K562 (cell line): ENCODE results near the gene CCDC167. TPM values are rescaled to one million over a fixed set of nuclear protein-coding genes. Genes with fewer than 3 reads are reported as not detected.
A peak's percentile ranks its signal among the peaks of the same experiment; 100 is the strongest.

ENCODE experiments used
- ATAC-seq: fragments of 200-7000 bp; cut with Tn5 transposase; 3 replicates; pipeline ENCODE4 v1.9.1; 2020; ENCODE audit warnings: moderate library complexity
- BruUV-seq: library from RNA; stranded (reverse); fragments of 400-500 nt; replicated peaks from 2 replicates; lab custom pipeline; 2021; lab: Mats Ljungman, UMichigan
- CTCF ChIA-PET: fragments of 300-600 bp; formaldehyde crosslinking; extraction: SDS; loops from one replicate; lab custom pipeline; 2021; ENCODE audit warnings: low intra/inter-chr PET ratio; lab: Yijun Ruan, JAX
- POLR2A ChIA-PET: fragments of 300-600, 350-650 bp; sonication (Branson Sonifier 250); formaldehyde crosslinking; extraction: SDS; loops from one replicate; lab custom pipeline; 2021; ENCODE audit warnings: antibody characterized with exemption, inconsistent platforms; lab: Yijun Ruan, JAX
- DNase-seq, 4 experiments: peaks; one replicate each; pipeline versions ENCODE4 v3.0.0 to v3.0.0-alpha.2; 2011 to 2018; ENCODE audit warnings: low spot score in 3 of 4, mixed read lengths in 3 of 4; ENCODE audit errors: extremely low read depth in 1 of 4
- FAIRE-seq: peaks from 2 replicates; lab custom pipeline; 2011; peaks lifted over from hg19 to GRCh38; lab: Jason Lieb, UNC
- H2AFZ ChIP-seq: 2 replicates; pipeline ENCODE4 v1.6.0; 2011; ENCODE audit warnings: low read depth, low read length, control low read depth, inconsistent platforms
- H3K27ac ChIP-seq: fragments of 200-600 bp; 3 replicates; pipeline ENCODE4 v1.8.0; 2011; ENCODE audit warnings: low read depth, mild to moderate bottlenecking, control low read depth, inconsistent platforms, low read length, moderate library complexity, mixed read lengths; ENCODE audit errors: extremely low read depth
- H3K27me3 ChIP-seq, 2 experiments: fragments of 300-600 bp in 1 of 2; 2 replicates in 1 of 2; 3 replicates in 1 of 2; pipeline versions ENCODE4 v1.6.0 to v1.8.0; 2011; ENCODE audit warnings: inconsistent platforms in 2 of 2, low read length in 2 of 2, mild to moderate bottlenecking in 1 of 2, mixed read lengths in 1 of 2, moderate library complexity in 1 of 2; ENCODE audit not compliant: control insufficient read depth in 2 of 2, insufficient read depth in 2 of 2
- H3K36me3 ChIP-seq: fragments of 300-600 bp; 3 replicates; pipeline ENCODE4 v1.8.0; 2011; ENCODE audit warnings: mild to moderate bottlenecking, low read length, inconsistent platforms; ENCODE audit not compliant: control insufficient read depth, insufficient read depth
- H3K4me1 ChIP-seq, 2 experiments: fragments of 200-600 bp in 1 of 2; replicated peaks in 1 of 2; 2 replicates in 1 of 2; 3 replicates in 1 of 2; pipeline versions ENCODE4 v1.5.1 to v1.8.0; 2011; ENCODE audit warnings: inconsistent platforms in 2 of 2, low read length in 2 of 2, mild to moderate bottlenecking in 1 of 2, mixed read lengths in 1 of 2, moderate library complexity in 1 of 2; ENCODE audit not compliant: control insufficient read depth in 2 of 2, insufficient read depth in 2 of 2
- H3K4me2 ChIP-seq: 2 replicates; pipeline ENCODE4 v1.6.1; 2011; ENCODE audit warnings: low read length, control low read depth, inconsistent platforms, mixed read lengths; ENCODE audit not compliant: insufficient read depth
- H3K4me3 ChIP-seq: fragments of 200-600 bp; sonication (generic), shearing (Covaris generic); 2 replicates; pipeline ENCODE4 v1.5.1; 2016; ENCODE audit warnings: control low read depth, inconsistent platforms
- H3K79me2 ChIP-seq: fragments of 200-600 bp; 3 replicates; pipeline ENCODE4 v1.8.0; 2011; ENCODE audit warnings: low read length, inconsistent platforms; ENCODE audit not compliant: control insufficient read depth, insufficient read depth
- H3K9ac ChIP-seq, 2 experiments: 2 replicates each; pipeline versions ENCODE4 v1.6.0 to v1.6.1; 2011; ENCODE audit warnings: low read depth in 2 of 2, low read length in 2 of 2, control low read depth in 1 of 2, inconsistent platforms in 1 of 2, mild to moderate bottlenecking in 1 of 2, mixed read lengths in 1 of 2; ENCODE audit not compliant: insufficient read depth in 1 of 2
- H3K9me1 ChIP-seq: one replicate; pipeline ENCODE4 v1.6.0; 2011; ENCODE audit warnings: inconsistent platforms, mild to moderate bottlenecking, low read length, moderate library complexity; ENCODE audit not compliant: control insufficient read depth, insufficient read depth
- H3K9me3 ChIP-seq: replicated peaks from 2 replicates; pipeline ENCODE4 v1.5.1; 2011; ENCODE audit warnings: low read depth, low read length, inconsistent platforms; ENCODE audit not compliant: control insufficient read depth, insufficient read depth
- H4K20me1 ChIP-seq: replicated peaks from 2 replicates; pipeline ENCODE4 v1.6.1; 2011; ENCODE audit warnings: low read length, inconsistent platforms, mixed read lengths; ENCODE audit not compliant: control insufficient read depth, insufficient read depth
- ARNT ChIP-seq, 2 experiments: fragments of 450-650 bp; IDR thresholded peaks; 2 replicates each; pipeline ENCODE4 v1.6.1; 2016; ENCODE audit warnings: mild to moderate bottlenecking in 1 of 2
- ELK1 ChIP-seq: sonication (generic); formaldehyde crosslinking; IDR thresholded peaks from 2 replicates; pipeline ENCODE4 v1.8.1; 2022; ENCODE audit warnings: missing genetic modification reagents
- RBM25 ChIP-seq: fragments of 200-400 bp; formaldehyde crosslinking; IDR thresholded peaks from 2 replicates; pipeline ENCODE4 v1.6.1; 2018; ENCODE audit warnings: low read length, low read depth, moderate library complexity; ENCODE audit not compliant: severe bottlenecking
- SPI1 ChIP-seq: IDR thresholded peaks from 2 replicates; pipeline ENCODE4 v1.6.1; 2011; ENCODE audit warnings: low read depth, low read length, control low read depth, borderline replicate concordance
- WGBS: fragments of 100-300 bp; shearing (Covaris generic); methylation state at CpG from one replicate; pipeline ENCODE4 v1.1.6; 2016; ENCODE audit warnings: low coverage, mixed read lengths; ENCODE audit not compliant: insufficient coverage; ENCODE audit errors: missing lambda C conversion rate; 5-methylcytosine and 5-hydroxymethylcytosine counted together
- in situ Hi-C: fragments of 300-500 bp; cut with MboI; formaldehyde crosslinking; loops from 4 replicates; pipeline ENCODE4 v1.15.0; 2018; ENCODE audit warnings: inconsistent platforms, mixed read lengths
- intact Hi-C: fragments of 100-400 bp; cut with micrococcal nuclease; formaldehyde crosslinking; loops from 2 replicates; pipeline ENCODE4 v1.14.2; 2022
- polyA plus RNA-seq, 8 experiments: library from polyadenylated mRNA; depleted of rRNA in 4 of 8; stranded (reverse) in 5 of 8; unstranded in 3 of 8; fragments of >200 nt; fragmentation: Nextera tagmentation in 2 of 8; fragmentation: Illumina TruSeq in 1 of 8; extraction: Ambion mirVana in 2 of 8; extraction: Trizol in 1 of 8; gene quantifications; 2 replicates each; pipeline versions ENCODE4 v1.2.1 to v1.2.3, GENCODE V29; 2011 to 2014; ENCODE audit warnings: inconsistent platforms in 1 of 8, missing spikeins in 1 of 8
- total RNA-seq, 7 experiments: library from RNA; depleted of rRNA in 6 of 7; stranded (reverse); fragments of >200 nt in 6 of 7; fragmentation: Illumina TruSeq in 2 of 7; extraction: Trizol in 2 of 7; gene quantifications; 2 replicates each; pipeline versions ENCODE4 v1.2.1 to v1.2.3, GENCODE V29; 2011 to 2021; ENCODE audit warnings: low replicate concordance in 1 of 7

Gene CCDC167
- total and polyA plus RNA-seq, 9 of the 15 experiments (the other 6 are each of a cell fraction or from before 2014, with no cell fraction given), result 26.0 to 114 (median 45.2) TPM

DNA sequence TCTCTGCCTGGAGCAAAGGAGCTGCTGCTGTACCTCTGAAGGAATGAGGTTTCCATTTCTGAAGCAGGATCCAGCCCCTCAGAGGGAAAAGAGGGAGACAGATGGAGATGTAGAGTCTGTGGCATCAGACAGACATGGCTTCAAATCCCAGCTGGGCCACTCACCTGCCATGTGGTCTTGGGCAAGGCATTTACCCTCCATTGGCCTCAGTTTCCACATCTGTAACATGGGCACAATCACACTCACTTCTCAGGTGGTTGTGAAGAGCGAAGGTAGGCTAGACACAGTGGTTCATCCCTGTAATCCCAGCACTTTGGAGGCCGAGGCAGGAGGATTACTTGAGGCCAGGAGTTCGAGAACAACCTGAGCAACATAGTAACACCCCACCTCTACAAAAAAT lies 32.4 kb upstream of the CCDC167 start:
- in situ Hi-C loops (no loop called here), intact Hi-C loops (no loop called here)
- Histone ChIP-seq H4K20me1 (peaks cover 16% of the 10 kb centered on the region; the same call in 1 of the 2 replicates), H3K27ac (no peak overlapping the region), H3K27me3 (peaks cover 59 to 81% of the 10 kb centered on the region in 2 experiments), H3K36me3 (no peaks in the 10 kb centered on the region), H3K9me3 (no peaks in the 10 kb centered on the region), H3K4me2 (no peak overlapping the region), H3K4me3 (no peak overlapping the region), H3K4me1 (peaks cover 2 to 20% of the 10 kb centered on the region in 2 experiments; a peak in 3 of 5 replicates), H3K9ac (no peak overlapping the region), H3K9me1 (no peaks in the 10 kb centered on the region), H2AFZ (no peak overlapping the region), H3K79me2 (no peaks in the 10 kb centered on the region)
- 0% methylated on average over 3 of the region's 3 CpGs for WGBS
- CTCF ChIA-PET, result no interaction called here
- DNase-seq (no peak), FAIRE-seq (no peak), ATAC-seq (no peak)
- POLR2A ChIA-PET, result interaction anchor here (0.7 to 1.0 kb wide), 2 partner anchors 19 to 155 kb away, joined by 4 to 5 read pairs; no protein-coding TSS in a partner anchor
- BruUV-seq, result no TSS peak
- TF ChIP-seq ELK1 (CRISPR knock-in tag), result no peak
- peak; percentile 79 for TF ChIP-seq RBM25

DNA sequence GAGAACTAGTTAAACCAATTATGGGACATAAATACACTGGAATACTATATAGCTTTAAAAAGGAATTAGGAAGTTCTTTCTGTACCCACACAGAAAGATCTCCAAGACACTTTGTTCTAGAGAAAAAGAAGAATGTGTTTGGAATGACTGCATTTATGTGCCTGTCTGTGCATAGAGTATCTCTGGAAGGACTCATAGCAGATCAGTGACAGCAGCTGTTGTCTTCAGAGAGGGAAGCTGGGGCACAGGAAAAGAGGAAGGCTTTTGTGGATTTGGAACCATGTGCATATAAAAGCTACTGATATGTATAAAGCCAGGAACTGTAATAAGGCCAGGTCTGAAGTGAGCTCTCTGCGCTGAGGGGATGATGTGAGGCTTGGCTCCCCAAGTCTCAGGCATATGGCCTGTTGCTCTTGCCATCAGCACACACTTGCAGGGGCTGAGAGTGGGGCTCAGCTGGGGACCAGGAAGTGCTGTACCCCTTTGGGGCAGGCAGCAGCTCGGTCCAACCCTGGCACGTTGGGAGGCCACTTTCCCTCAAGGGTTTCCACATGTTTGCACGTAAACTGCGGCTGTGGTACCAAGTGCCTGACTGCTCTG lies 31.8 kb upstream of the CCDC167 start:
- Histone ChIP-seq H3K4me1 (peaks cover 2 to 14% of the 10 kb centered on the region in 2 experiments; a peak in 3 of 5 replicates), H3K36me3 (no peaks in the 10 kb centered on the region), H3K9me3 (no peaks in the 10 kb centered on the region), H3K79me2 (no peaks in the 10 kb centered on the region), H3K9ac (0 out of 4 replicates have a peak overlapping the region, but pooled peaks of 1 of the 2 experiments have one; percentile 6), H3K9me1 (no peaks in the 10 kb centered on the region), H3K27me3 (peaks cover 54 to 76% of the 10 kb centered on the region in 2 experiments), H3K4me2 (no peak overlapping the region), H2AFZ (no peak overlapping the region), H4K20me1 (peaks cover 16% of the 10 kb centered on the region; the same call in 1 of the 2 replicates), H3K4me3 (no peak overlapping the region), H3K27ac (no peak overlapping the region)
- intact Hi-C loops, result no loop called here
- POLR2A ChIA-PET, result interaction anchor here (0.8 to 1.1 kb wide), 3 partner anchors 53 to 156 kb away, joined by 3 to 5 read pairs (median 3); no protein-coding TSS in a partner anchor
- WGBS, result 4% methylated on average over 5 of the region's 5 CpGs
- CTCF ChIA-PET, result interaction anchor here (0.6 kb wide), 1 partner anchor 1615 kb away, joined by 3 read pairs; no protein-coding TSS in a partner anchor
- no peak for ATAC-seq
- FAIRE-seq, result no peak
- in situ Hi-C loops, result no loop called here
- no TSS peak for BruUV-seq
- no peak for DNase-seq
- peak; percentile 45; the same call in 1 of the 2 replicates for TF ChIP-seq SPI1
- no peak for TF ChIP-seq ARNT (IDR thresholded peaks at IDR 0.05)
